ENCODE results near the gene HEPH. TPM values are rescaled to one million over a fixed set of nuclear protein-coding genes. Genes with fewer than 3 reads are reported as not detected.
A peak's percentile ranks its signal among the peaks of the same experiment; 100 is the strongest.

The HEPH gene
- 131 and 171 TPM in 2 replicates for total RNA-seq (2011; cell fraction: chromatin; rRNA removed; ENCODE audit: low replicate concordance)
- 116 and 131 TPM in 2 replicates for total RNA-seq (2011; cell fraction: nucleolus; rRNA removed)
- 117 and 125 TPM in 2 replicates for total RNA-seq (2011; cell fraction: nucleoplasm; rRNA removed)
- total RNA-seq (2014; rRNA removed) (40.5 and 42.2 TPM in 2 replicates), total RNA-seq (2014; rRNA removed; fragmentation: Illumina TruSeq; extraction: Trizol) (42.9 and 46.4 TPM in 2 replicates), total RNA-seq (2015; rRNA removed; fragmentation: Illumina TruSeq; extraction: Trizol) (29.1 and 32.7 TPM in 2 replicates), total RNA-seq (2021) (51.8 and 55.8 TPM in 2 replicates), polyA plus RNA-seq (2011; rRNA removed) (67.6 and 116 TPM in 2 replicates), polyA plus RNA-seq (2014; fragmentation: Illumina TruSeq; extraction: Trizol) (39.5 and 44.6 TPM in 2 replicates), polyA plus RNA-seq (2014; fragmentation: Nextera tagmentation; extraction: Ambion mirVana) (10 to 100 TPM; 22.4 to 46.9 TPM), polyA plus RNA-seq (2014; rRNA removed) (27.5 and 30.2 TPM in 2 replicates), polyA minus RNA-seq (2011; rRNA and poly(A)+ RNA removed) (114 and 202 TPM in 2 replicates), Bru-seq, nascent RNA (percentile 84 among the genes with signal in this experiment), BruChase-seq, experiment 1, labeled RNA remaining after a 2-hour chase (percentile 83 among the genes with signal in this experiment), BruChase-seq, experiment 2, labeled RNA remaining after a 6-hour chase (percentile 78 among the genes with signal in this experiment)
- polyA plus RNA-seq (2011; cell fraction: cytosol; rRNA removed), result 38.2 and 65.7 TPM in 2 replicates
- polyA plus RNA-seq (2011; cell fraction: nucleus; rRNA removed), result 145 and 157 TPM in 2 replicates
- polyA plus RNA-seq (2012), result 36.5 and 56.1 TPM in 2 replicates
- polyA minus RNA-seq (2011; cell fraction: cytosol; rRNA and poly(A)+ RNA removed), result 42.9 and 62.4 TPM in 2 replicates
- polyA minus RNA-seq (2011; cell fraction: nucleus; rRNA and poly(A)+ RNA removed), result 93.2 and 145 TPM in 2 replicates
- long read RNA-seq, experiment 1, full-length matches to known transcripts, result 26 of 164 reads
- long read RNA-seq, experiment 1, partial matches to known transcripts, result 72 of 164 reads
- long read RNA-seq, experiment 1, other reads (novel, unspliced or antisense), result 66 of 164 reads
- long read RNA-seq, experiment 2, full-length matches to known transcripts, result 18 of 97 reads
- long read RNA-seq, experiment 2, partial matches to known transcripts, result 44 of 97 reads
- long read RNA-seq, experiment 2, other reads (novel, unspliced or antisense), result 35 of 97 reads
- long read RNA-seq, experiment 3, full-length matches to known transcripts, result 2 of 19 reads
- long read RNA-seq, experiment 3, partial matches to known transcripts, result 8 of 19 reads
- long read RNA-seq, experiment 3, other reads (novel, unspliced or antisense), result 9 of 19 reads

DNA sequence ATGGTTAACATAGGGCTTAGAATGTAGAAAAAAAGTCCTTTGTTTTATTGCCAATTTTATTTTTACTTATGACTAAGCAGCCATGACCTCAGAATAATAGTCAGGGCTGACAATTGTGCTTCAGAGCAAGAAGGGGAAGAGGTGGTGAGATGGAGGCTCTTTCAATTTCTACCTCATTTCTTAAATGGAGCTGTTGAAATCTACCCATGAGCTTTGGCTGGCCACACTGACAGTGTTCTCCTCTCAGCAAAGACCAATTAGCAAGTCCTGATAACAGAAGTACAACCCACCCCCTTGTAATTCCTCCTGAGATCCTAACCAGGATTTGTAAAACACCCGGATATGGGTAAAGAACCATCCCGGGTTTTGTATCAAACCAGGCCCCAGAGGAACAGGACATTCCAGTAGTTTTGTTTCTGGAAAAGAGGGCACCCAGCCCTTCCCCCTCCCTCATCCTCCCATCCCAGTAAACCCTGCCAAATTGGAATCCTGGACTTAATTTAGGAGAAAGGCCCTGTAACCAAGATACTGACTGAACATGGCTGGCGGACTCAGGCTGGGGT is at the start of gene HEPH:
TSS of gene HEPH (plus strand) at position 399 of the 563 bp plus-strand sequence. CDS start 6,324 bp downstream, outside the sequence.
- peak; percentile 95 for FAIRE-seq
- H3K27me3 ChIP-seq (ENCODE audit: control insufficient read depth in 2 of 2, insufficient read depth in 2 of 2, low read length in 2 of 2), result no peaks in the 10 kb centered on the region
- no TSS peak for BruUV-seq (replicated peaks)
- H3K79me2 ChIP-seq (ENCODE audit: control insufficient read depth, insufficient read depth, low read length), result peaks cover 66% of the 10 kb centered on the region
- H3K27ac ChIP-seq (ENCODE audit: extremely low read depth, low read depth, low read length), result peak within 1 kb of the TSS; percentile 89
- CTCF ChIA-PET (ENCODE audit: low intra/inter-chr PET ratio), result no interaction called here
- in situ Hi-C loops (cut with MboI), result no loop called here
- H3K4me1 ChIP-seq (replicated peaks in 1 of 2; ENCODE audit: control insufficient read depth in 2 of 2, insufficient read depth in 2 of 2, low read length in 2 of 2), result peaks cover 0 to 20% of the 10 kb centered on the region in 2 experiments; a peak in 2 of 5 replicates
- DNase-seq (ENCODE audit: extremely low read depth in 1 of 4, low spot score in 3 of 4), result peak; percentile 54 to 79 (median 68)
- WGBS (ENCODE audit: insufficient coverage, low coverage, missing lambda C conversion rate), result 9% methylated on average over 2 of the region's 3 CpGs
- POLR2A ChIA-PET, result interaction anchor here (0.6 to 1.4 kb wide), 8 partner anchors 9 to 505 kb away, joined by 3 to 5 read pairs (median 4); no protein-coding TSS in a partner anchor
- peak within 1 kb of the TSS; percentile 85 for H3K4me2 ChIP-seq (ENCODE audit: insufficient read depth, low read length)
- ATAC-seq, result peak; percentile 76
- intact Hi-C loops (cut with micrococcal nuclease), result loop anchor here (5.0 kb wide), 2 partner anchors 132 to 147 kb away; no protein-coding TSS in a partner anchor
- peak within 1 kb of the TSS; percentile 28 to 78; a peak in 3 of 4 replicates for H3K9ac ChIP-seq (ENCODE audit: insufficient read depth in 1 of 2, low read depth in 2 of 2, low read length in 2 of 2)
- no peaks in the 10 kb centered on the region for H3K9me3 ChIP-seq (replicated peaks; ENCODE audit: control insufficient read depth, insufficient read depth, low read depth, low read length)
- no peaks in the 10 kb centered on the region for H3K9me1 ChIP-seq (ENCODE audit: control insufficient read depth, insufficient read depth, low read length)
- H3K4me3 ChIP-seq, result peak within 1 kb of the TSS; percentile 66
- H3K36me3 ChIP-seq (ENCODE audit: control insufficient read depth, insufficient read depth, low read length), result peaks cover 26% of the 10 kb centered on the region
- no peaks in the 10 kb centered on the region for H4K20me1 ChIP-seq (replicated peaks; ENCODE audit: control insufficient read depth, insufficient read depth, low read length)
- peak within 1 kb of the TSS; percentile 64; the same call in 1 of the 2 replicates for H2AFZ ChIP-seq (ENCODE audit: low read depth, low read length)
- TF ChIP-seq MCM3 (IDR thresholded peaks at IDR 0.05) (no peak), SMARCA5 (IDR thresholded peaks at IDR 0.05) (no peak), MAFK (IDR thresholded peaks at IDR 0.05; ENCODE audit: low read length) (no peak), ZNF507 (tag; conservative IDR thresholded peaks at IDR 0.05) (no peak), ZNF143 (CRISPR knock-in tag; IDR thresholded peaks at IDR 0.05) (no peak), ZNF212 (CRISPR knock-in tag; IDR thresholded peaks at IDR 0.05) (no peak), ZNF41 (CRISPR knock-in tag; conservative IDR thresholded peaks at IDR 0.05) (no peak), TAF9B (IDR thresholded peaks at IDR 0.05; ENCODE audit: partially characterized antibody) (peak; percentile 57), GABPB1 (CRISPR knock-in tag; IDR thresholded peaks at IDR 0.05) (no peak), SMC3 (conservative IDR thresholded peaks at IDR 0.05; ENCODE audit: insufficient read depth, low read depth, low read length) (0 out of 2 replicates have a peak, but pooled peaks have one; percentile 5), GTF2E2 (tag; IDR thresholded peaks at IDR 0.05) (no peak), HEY1 (CRISPR knock-in tag; IDR thresholded peaks at IDR 0.05; ENCODE audit: borderline replicate concordance) (no peak), GABPB2 (CRISPR knock-in tag; conservative IDR thresholded peaks at IDR 0.05) (no peak), SIN3A (IDR thresholded peaks at IDR 0.05; ENCODE audit: borderline replicate concordance in 2 of 2, control insufficient read depth in 1 of 2, low read depth in 2 of 2, low read length in 2 of 2) (0 out of 4 replicates have a peak, but pooled peaks of 1 of the 2 experiments have one; percentile 47), SRSF1 (IDR thresholded peaks at IDR 0.05; ENCODE audit: low read depth, low read length) (no peak), NCOR1 (IDR thresholded peaks at IDR 0.05) (no peak; the same call in 1 of the 2 replicates)
- TF ChIP-seq, protein P1, sequence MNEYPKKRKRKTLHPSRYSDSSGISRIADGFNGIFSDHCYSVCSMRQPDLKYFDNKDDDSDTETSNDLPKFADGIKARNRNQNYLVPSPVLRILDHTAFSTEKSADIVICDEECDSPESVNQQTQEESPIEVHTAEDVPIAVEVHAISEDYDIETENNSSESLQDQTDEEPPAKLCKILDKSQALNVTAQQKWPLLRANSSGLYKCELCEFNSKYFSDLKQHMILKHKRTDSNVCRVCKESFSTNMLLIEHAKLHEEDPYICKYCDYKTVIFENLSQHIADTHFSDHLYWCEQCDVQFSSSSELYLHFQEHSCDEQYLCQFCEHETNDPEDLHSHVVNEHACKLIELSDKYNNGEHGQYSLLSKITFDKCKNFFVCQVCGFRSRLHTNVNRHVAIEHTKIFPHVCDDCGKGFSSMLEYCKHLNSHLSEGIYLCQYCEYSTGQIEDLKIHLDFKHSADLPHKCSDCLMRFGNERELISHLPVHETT (CRISPR knock-in tag; conservative IDR thresholded peaks at IDR 0.05 in 1 of 2, IDR thresholded peaks at IDR 0.05 in 1 of 2), result no peak
